Urinary bladder (tissue), 4 donors: ENCODE measurements around the gene SLC1A1. TPM values are rescaled to one million over a fixed set of nuclear protein-coding genes. Genes with fewer than 3 reads are reported as not detected.
"Not testable (repeated sequence)": the region's sequence is repeated elsewhere in the genome, so short reads cannot be mapped to it uniquely, and the experiment has no call there.

Source experiments
- DNase-seq: peaks from one replicate; pipeline ENCODE4 v3.0.0-alpha.2; 2015; ENCODE audit errors: extremely low spot score
- H3K27ac ChIP-seq: one replicate; pipeline ENCODE4 v1.5.1; 2013; ENCODE audit warnings: low read depth, mild to moderate bottlenecking, moderate library complexity
- H3K36me3 ChIP-seq: one replicate; pipeline ENCODE4 v1.6.1; 2013; ENCODE audit warnings: mild to moderate bottlenecking, moderate library complexity; ENCODE audit not compliant: insufficient read depth
- H3K4me1 ChIP-seq: one replicate; pipeline ENCODE4 v1.6.1; 2013; ENCODE audit warnings: mild to moderate bottlenecking, moderate library complexity; ENCODE audit not compliant: insufficient read depth
- H3K4me3 ChIP-seq: one replicate; pipeline ENCODE4 v1.5.1; 2013; ENCODE audit warnings: low read depth, low read length
- WGBS: extraction: QIAGEN DNeasy Blood & Tissue Kit; methylation state at CpG from one replicate; pipeline ENCODE4 v1.1.7; 2013; 5-methylcytosine and 5-hydroxymethylcytosine counted together
- polyA plus RNA-seq: library from polyadenylated mRNA; stranded (reverse); fragments of 200-250 nt; gene quantifications from one replicate; pipeline ENCODE4 v1.2.3, GENCODE V29; 2013
- total RNA-seq: library from RNA; depleted of rRNA; stranded (reverse); fragments of >200 nt; gene quantifications from one replicate; pipeline ENCODE4 v1.2.3, GENCODE V29; 2014
- donor health status: healthy with polysubstance abuse.
- donor health status: healthy.

Gene SLC1A1
- total and polyA plus RNA-seq, 2 donors = 6.9 to 7.0 TPM

GRCh38 chr9:4510546-4511322, 20.5 kb downstream of the SLC1A1 start:
- H3K27ac ChIP-seq = no peak overlapping the region
- no peaks in the 10 kb centered on the region for H3K36me3 ChIP-seq
- no peak for DNase-seq
- 90% methylated on average over 4 of the region's 4 CpGs for WGBS
- no peaks in the 10 kb centered on the region for H3K4me1 ChIP-seq
- no peak overlapping the region for H3K4me3 ChIP-seq

DNA sequence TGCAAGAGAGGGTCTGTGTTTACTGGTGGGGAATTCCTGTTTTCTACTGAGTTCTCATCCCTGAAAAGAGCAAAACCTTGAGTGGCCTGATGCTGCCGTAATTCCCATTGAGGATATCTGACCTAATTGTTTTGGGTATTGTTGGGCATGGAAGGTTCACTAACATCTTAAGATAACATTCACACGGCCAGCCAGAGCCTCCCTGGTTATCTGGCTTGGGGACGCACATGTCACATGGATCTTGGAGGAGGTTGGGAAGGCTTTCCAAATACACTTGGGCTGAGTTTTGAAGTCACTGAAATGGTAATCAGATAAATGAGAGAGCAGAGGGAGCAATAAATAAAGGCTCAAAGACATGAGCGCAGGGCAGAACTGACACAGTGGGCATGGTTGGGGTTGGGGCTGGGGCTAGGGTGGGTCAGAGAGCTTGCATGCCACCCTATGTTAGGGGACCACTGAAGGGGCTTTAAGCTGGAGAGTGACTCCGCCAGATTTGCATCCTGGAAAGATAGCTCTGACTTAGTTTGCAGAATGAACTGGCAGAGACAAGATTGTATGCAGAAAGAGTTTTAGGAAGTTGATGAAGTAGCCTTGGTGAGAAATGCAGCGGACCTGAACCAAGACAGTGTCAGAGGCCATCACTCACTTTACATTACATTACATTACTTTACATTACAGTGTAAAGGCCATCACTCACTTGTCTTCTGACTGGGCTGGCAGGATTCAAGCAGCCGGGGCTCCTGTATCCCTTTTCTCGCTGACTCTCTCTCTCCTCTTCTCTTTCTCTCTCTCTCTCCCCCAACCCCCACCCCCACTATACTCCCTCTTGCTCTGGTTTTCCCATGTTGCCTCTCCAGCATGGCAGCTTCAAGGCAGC, 24.2 kb downstream of the SLC1A1 start:
- no peak overlapping the region for H3K4me3 ChIP-seq
- 84% methylated on average over 8 of the region's 8 CpGs for WGBS
- H3K36me3 ChIP-seq = no peaks in the 10 kb centered on the region
- H3K4me1 ChIP-seq = no peaks in the 10 kb centered on the region
- DNase-seq = no peak
- H3K27ac ChIP-seq = no peak overlapping the region

- no peaks in the 10 kb centered on the region for H3K36me3 ChIP-seq
- no peaks in the 10 kb centered on the region for H3K4me1 ChIP-seq
- DNase-seq = no peak
- H3K4me3 ChIP-seq = no peak overlapping the region
- no peak overlapping the region for H3K27ac ChIP-seq
- 18% methylated on average over 1 of the region's 1 CpG for WGBS
Observed at GRCh38 chr9:4515958-4516375, 25.7 kb downstream of the SLC1A1 start.

GRCh38 chr9:4517274-4517673, 27.0 kb downstream of the SLC1A1 start:
- Histone ChIP-seq H3K27ac (no peak overlapping the region), H3K4me1 (no peaks in the 10 kb centered on the region), H3K4me3 (no peak overlapping the region), H3K36me3 (no peaks in the 10 kb centered on the region)
- WGBS = 62% methylated on average over 6 of the region's 6 CpGs
- no peak for DNase-seq

GRCh38 chr9:4519604-4520003, 29.3 kb downstream of the SLC1A1 start:
- H3K4me3 ChIP-seq = no peak overlapping the region
- H3K27ac ChIP-seq = no peak overlapping the region
- 87% methylated on average over 2 of the region's 2 CpGs for WGBS
- no peaks in the 10 kb centered on the region for H3K36me3 ChIP-seq
- no peaks in the 10 kb centered on the region for H3K4me1 ChIP-seq
- no peak for DNase-seq

DNA sequence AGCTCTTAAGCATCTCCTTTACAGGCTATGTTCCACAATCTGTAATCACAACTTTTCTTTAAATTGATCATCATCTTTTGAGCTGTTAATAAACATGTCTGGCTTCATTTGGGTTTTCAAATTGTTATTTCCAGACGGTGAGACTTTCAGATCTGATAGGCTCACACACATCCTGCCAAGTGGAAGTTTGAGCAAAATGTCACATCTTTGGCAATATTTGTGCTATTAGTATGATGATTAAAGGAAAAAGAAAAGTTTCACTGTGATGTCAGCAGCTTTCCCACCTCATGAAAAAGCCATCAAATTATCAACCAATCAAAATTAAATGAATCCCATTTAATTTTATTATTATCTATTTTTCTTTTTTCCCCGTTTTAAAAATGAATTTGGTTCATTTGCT, 29.8 kb downstream of the SLC1A1 start:
- 55% methylated on average over 2 of the region's 2 CpGs for WGBS
- H3K27ac ChIP-seq = no peak overlapping the region
- DNase-seq = no peak
- H3K4me3 ChIP-seq = no peak overlapping the region
- H3K36me3 ChIP-seq = no peaks in the 10 kb centered on the region
- no peaks in the 10 kb centered on the region for H3K4me1 ChIP-seq

DNA sequence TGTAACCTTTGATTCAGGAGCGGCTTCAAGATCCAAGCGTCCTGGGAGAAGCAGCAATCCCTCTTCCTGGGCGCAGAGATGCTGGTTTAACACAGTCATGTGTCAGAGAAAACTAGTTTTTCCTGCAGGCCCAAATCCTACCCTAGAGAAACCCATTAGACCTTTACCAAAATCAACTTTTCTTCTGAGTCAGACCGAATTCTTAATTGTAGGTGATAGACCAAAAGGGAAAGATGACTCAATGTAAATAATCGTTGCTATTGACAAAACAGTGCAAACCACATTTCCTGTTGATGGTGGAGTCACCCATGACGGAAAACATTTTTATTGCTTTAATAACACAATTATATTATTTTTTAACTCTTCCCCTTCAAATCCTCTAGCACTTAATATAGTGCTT, 40.1 kb downstream of the SLC1A1 start:
- no peaks in the 10 kb centered on the region for H3K4me1 ChIP-seq
- no peaks in the 10 kb centered on the region for H3K36me3 ChIP-seq
- H3K4me3 ChIP-seq = no peak overlapping the region
- whole genome bisulfite sequencing = 67% methylated on average over 6 of the region's 6 CpGs
- H3K27ac ChIP-seq = no peak overlapping the region
- no peak for DNase-seq

GRCh38 chr9:4530831-4531230, 40.6 kb downstream of the SLC1A1 start:
- WGBS = 58% methylated on average over 3 of the region's 3 CpGs
- not testable (repeated sequence) for DNase-seq, H3K36me3 ChIP-seq, H3K4me3 ChIP-seq, H3K27ac ChIP-seq, H3K4me1 ChIP-seq

DNA sequence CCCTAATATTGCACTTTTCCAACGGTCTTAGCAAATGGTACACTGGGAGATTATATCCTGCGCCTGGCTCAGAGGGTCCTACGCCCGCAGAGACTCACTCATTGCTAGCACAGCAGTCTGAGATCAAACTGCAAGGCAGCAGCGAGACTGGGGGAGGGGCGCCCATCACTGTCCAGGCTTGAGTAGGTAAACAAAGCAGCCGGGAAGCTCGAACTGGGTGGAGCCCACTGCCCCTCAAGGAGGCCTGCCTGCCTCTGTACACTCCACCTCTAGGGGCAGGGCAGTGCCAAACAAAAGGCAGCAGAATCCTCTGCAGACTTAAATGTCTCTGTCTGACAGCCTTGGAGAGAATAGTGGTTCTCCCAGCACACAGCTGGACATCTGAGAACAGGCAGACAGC, 41.1 kb downstream of the SLC1A1 start:
- DNase-seq, H3K4me1 ChIP-seq, H3K4me3 ChIP-seq, H3K27ac ChIP-seq, H3K36me3 ChIP-seq: not testable (repeated sequence)
- 67% methylated on average over 8 of the region's 8 CpGs for WGBS

DNA sequence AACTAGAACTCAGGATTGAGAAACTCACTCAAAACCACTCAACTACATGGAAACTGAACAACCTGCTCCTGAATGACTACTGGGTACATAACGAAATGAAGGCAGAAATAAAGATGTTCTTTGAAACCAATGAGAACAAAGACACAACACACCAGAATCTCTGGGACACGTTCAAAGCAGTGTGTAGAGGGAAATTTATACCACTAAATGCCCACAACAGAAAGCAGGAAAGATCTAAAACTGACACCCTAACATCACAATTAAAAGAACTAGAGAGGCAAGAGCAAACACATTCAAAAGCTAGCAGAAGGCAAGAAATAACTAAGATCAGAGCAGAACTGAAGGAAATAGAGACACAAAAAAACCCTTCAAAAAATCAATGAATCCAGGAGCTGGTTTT, 43.6 kb downstream of the SLC1A1 start:
- H3K27ac ChIP-seq, H3K4me1 ChIP-seq, DNase-seq, H3K4me3 ChIP-seq, H3K36me3 ChIP-seq: not testable (repeated sequence)
- 85% methylated on average over 1 of the region's 2 CpGs for WGBS

DNA sequence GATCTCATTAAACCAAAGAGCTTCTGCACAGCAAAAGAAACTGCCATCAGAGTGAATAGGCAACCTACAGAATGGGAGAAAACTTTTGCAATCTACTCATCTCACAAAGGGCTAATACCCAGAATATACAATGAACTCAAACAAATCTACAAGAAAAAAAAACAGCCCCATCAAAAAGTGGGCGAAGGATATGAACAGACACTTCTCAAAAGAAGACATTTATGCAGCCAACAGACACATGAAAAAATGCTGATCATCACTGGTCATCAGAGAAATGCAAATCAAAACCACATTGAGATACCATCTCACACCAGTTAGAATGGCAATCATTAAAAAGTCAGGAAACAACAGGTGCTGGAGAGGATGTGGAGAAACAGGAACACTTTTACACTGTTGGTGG, 45.9 kb downstream of the SLC1A1 start:
- H3K4me3 ChIP-seq, H3K36me3 ChIP-seq, H3K4me1 ChIP-seq, DNase-seq, H3K27ac ChIP-seq: not testable (repeated sequence)
- 98% methylated on average over 1 of the region's 1 CpG for WGBS

DNA sequence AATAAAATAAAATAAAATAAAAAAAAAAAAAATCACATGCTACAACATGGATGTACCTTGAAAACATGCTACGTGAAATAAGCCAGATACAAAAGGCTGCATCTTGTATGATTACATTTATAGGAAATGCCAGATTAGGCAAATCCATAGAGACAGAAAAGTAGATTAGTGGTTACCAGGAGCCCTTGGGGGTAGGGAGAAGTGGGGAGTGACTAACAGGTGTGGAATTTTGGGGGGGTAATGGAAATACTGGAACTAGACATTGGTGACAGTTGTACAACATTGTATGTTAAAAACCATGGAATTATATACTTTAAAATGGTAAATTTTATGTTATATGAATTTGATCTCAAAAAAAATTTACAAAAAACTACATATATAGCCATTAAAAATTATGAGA, 47.3 kb downstream of the SLC1A1 start:
- Histone ChIP-seq H3K4me1 (no peaks in the 10 kb centered on the region), H3K36me3 (no peaks in the 10 kb centered on the region), H3K27ac (no peak overlapping the region), H3K4me3 (no peak overlapping the region)
- no peak for DNase-seq
- 96% methylated on average over 1 of the region's 1 CpG for WGBS

- Histone ChIP-seq H3K4me1 (no peaks in the 10 kb centered on the region), H3K4me3 (no peak overlapping the region), H3K27ac (no peak overlapping the region), H3K36me3 (no peaks in the 10 kb centered on the region)
- 89% methylated on average over 2 of the region's 2 CpGs for whole genome bisulfite sequencing
- DNase-seq = no peak
Observed at GRCh38 chr9:4538107-4538506, 47.8 kb downstream of the SLC1A1 start.

DNA sequence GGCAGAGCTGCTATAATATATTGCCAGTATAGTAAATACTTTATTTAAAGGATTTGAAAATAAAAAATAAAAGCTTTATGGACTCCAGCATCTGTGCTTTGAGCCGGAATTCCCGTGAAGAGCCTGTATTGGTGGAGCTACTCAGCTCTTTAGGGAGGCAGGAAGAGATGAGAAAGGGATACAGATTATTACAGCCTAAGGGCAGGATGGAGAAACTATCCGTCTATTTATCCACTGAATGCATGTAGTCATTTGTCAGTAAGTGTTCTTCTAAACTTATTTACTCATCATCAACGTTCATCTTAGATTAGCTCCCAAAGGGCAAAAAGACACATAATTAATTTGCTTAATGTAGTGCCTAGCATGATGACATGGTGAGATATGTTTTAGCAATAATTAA, 48.4 kb downstream of the SLC1A1 start:
- H3K4me3 ChIP-seq = no peak overlapping the region
- no peak overlapping the region for H3K27ac ChIP-seq
- no peak for DNase-seq
- 61% methylated on average over 4 of the region's 4 CpGs for WGBS
- H3K4me1 ChIP-seq = no peaks in the 10 kb centered on the region
- H3K36me3 ChIP-seq = no peaks in the 10 kb centered on the region
